ENCODE measurements around the gene CBX2.

Gene CBX2

DNA sequence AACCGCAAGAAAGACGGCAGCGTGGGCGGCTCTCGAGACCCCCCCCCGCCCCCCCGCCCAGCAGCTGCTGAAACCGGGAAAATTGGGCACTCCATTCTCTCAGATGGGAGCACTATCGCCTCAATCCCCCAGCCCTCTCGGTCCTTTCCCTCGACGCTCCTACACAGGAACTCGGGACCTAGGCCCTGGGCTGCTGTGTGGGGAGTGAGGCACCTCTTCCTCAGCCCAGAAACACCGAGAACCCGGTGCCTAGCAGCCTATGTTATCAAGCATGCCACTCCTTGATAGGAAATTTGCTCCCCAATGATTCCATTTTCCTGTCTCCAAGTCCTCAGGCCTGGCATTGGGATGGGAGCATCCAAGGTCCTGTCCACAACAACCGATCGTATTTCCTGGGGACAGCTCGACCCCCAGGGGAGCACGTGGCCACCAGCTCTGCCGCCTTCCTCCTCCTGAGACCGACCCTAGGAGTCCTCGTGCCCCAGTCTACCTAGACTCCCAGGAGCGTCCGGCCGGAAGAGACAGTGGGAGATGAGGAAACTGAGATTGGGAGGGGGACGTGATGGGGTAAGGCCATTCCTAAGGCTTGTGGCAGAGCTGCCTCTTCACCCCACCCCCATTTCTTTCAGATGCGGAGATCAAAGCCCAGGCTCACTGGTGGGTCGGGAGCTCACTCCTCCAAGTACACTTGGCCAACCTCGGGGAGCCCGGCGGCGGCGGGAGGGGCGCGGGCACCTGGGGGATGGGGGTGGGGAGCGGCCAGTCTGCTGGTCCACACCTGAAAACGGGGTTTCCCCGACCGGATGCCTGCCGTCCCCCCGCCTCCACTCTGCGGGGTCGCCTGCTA is 36.4 kb downstream of the CBX2 start:
- DNase-seq, result no peak

DNA sequence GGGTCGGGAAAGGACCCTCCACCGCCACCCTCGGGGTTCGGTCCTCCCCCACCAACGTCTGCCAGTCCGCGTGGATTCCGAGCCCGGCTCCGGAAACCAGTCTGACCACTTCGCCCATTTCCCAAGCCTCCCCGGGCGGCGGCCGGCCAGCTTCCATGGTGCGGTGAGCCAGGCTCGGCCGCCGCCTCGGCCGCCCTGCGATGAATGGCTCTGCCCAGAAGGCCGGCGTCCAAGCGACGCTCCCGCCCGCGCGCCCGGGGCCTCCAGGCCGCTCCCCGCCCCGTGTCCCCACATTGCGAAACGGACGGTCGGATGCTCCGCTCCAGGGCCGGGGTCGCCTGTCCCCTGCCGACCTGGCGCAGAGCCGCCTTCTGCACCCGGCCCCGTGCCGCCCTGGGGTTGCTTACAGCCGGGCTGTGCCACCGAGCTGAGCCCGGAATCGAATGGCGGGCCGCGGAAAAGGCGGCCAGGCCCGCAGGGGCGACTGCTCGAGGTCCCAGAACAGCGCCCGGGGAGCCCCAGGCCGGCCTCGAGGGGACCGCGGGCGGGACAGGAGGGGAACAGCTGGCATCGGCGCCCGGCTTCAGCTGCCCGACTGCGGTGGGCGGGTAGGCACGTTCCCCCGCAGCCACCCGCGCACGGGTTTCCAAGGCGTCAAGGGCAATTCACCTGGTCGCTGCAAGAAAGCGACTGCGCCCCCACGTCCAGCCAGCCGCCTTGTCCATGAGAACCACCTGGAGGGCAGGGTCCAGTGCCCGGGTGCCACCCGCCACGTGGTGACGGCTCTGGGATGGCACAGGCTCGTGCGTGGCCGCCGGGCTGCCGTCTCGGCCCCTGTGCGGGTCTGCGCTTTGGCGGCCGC is 37.3 kb downstream of the CBX2 start:
- DNase-seq, result no peak

DNA sequence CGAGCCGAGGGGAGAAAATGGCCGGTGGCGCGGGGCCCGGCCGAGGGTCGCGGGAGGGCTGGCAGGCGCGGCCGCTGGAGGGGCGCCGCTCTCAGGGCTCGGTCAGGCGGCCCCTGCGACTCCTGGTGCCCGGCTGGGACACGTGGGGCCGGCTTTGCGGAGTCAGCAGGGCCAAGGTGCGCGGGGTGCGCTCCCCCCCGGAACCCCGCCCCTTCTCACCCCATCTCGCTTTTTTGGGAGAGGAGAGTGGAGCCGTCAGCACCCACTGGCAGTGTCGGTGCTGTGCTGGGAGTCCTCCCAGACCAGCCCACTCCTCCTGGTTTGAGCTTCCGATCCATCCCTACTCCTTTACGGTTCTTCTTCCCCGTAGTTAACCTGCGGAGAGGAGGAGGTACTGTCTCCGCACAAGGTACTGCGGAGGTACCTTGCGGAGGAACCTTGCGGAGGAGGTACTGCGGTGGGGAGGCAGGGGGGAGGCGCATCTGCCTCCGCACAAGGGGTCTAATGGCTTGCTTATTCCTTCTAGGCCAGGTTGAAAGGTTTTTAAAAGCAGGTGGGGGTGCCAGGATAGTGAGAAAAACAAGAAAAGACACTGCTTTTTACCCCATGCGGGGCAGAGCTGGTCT is 38.0 kb downstream of the CBX2 start:
- DNase-seq, result no peak

DNA sequence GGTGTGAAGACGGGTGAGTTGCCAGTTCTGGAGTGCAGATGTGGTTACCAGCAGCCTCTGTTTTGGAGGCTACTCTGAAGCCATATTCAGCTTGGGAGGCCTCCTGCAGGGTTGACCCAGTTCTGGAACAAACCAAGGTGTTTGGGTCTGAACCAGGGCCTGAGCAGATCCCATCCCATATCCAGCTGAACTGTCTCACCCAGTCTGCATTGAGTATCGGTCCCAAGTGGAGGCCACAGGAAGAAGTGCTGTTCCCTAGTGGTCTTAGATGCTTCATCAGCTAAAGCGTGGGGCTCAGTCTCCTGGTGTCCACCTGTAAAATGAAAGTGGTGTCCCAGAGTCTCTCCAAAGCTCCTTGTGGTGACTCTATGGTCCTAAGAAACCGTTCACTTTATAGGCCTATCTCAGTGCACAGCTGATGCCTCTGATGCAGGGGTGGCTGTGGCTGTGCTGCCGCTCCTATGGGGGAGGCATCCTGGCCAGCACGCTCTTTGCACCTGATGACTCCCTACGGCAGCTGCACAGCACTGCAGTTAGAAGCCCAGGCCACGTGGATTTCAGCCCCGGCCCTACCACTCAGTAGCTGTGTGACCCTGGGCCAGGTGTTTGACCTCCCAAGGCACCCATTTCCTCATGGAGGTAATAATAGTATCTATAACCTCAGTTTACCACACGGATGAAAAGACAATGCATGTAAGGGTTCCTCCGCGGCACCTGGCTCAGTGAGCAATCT is 40.2 kb downstream of the CBX2 start:
- no peak for DNase-seq

DNA sequence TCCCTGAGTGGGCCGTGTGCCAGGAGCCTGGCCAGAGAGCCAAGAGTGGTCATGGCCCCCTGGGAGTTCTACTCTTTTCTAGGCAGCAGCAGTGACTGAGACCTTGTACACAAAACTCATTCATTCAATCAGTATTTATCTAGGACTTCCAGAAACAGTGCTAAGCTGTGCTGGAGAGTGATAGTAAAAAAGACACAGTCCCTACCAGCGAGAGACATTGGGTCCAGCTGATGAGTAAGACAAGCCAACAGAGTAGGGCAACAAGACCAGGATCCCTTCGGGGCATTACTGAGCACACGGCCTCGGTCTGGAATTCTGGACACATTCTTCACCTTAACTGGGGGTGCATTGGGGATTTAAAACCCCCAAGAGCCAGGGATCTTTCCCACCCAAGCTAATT is 41.1 kb downstream of the CBX2 start:
- DNase-seq, result no peak

DNA sequence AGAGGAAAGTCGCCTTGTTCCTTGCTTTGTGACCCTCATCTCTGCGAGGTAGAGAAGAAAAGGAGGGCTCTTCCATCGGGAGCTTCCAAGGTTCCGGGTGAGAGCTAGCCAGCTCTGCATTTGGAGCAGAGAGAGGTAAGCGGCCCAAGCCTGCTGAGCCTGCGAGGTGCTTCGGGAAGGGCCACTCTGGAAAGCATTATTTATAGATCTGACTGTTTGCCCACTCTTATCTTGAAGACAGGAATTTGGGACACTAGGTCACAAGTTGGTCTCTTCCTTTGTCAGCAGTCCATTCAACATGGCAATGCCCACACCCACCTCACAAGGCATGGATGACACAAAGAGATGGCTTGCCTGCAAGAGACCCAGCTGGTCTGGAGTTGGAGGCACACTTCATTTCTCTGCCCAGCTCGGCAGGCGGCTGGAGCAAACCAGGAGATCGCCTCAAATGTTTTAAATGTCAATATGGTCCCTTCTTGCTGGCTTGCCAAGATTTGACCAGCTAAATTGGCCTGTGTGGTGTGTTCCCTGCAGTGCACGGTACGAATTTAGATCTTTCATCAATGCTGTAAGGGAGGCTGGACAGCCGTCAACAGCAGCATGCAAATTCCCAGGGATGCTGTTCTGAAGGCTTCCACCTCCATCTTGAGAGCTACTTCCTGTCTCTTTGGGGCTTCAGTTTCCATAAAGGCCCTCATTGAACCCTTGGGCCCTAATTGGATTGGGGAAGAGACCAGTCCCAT is 41.8 kb downstream of the CBX2 start:
- DNase-seq, result no peak

DNA sequence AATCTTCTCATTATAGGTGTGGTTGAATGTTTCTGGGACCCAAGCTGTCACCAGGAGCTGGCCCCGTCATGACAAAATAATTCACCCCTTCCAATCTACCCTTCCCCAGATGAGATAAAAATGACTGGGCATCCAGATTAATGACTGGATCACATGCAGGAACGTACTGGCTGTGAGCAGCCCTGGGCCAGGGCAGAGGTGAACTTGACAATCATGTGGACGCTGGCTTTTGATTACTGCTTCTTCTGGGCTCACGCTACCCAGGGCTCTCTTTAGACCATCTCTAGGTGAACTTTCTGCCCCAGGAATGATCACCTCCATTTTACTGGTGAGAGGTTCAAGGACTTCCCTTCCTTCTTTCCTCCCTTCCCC is 43.0 kb downstream of the CBX2 start:
- no peak for DNase-seq

DNA sequence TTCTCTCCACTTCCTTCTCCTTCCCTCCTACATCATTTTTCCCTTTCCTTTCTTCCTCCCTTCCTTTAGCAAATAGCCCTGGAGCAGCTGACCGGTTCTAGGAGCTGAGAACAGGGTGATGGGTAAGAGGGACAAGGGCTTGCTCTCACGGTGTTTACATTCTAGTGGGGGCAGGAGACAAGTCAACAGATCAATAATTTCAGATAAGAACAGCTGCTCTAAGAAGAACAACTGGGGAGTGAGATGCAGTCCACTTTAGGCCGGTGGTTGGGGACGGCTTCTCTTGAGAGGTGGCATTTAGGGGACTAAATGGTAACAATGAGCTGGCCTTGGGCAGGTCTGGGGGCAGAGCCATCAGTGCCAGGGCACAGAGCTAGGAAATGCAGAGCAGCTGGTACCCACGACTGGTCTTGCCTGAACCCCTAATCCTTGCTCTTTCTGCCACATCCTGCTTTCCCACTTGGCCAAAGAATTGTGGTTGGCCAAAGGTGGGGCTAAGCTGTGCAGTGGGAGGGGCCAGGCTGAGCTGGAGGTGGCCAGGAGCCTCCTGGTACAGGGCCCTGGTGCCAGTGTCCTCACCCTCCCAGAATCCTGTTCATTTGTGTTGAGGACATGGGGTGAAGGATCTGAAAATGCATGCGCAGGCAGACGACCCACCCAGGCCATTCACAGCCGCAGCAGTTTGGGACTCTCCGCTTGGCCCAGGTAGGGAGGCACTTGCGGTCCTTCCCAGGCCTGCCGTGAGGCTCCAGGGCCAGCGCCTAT is 43.6 kb downstream of the CBX2 start:
- DNase-seq, result no peak

DNA sequence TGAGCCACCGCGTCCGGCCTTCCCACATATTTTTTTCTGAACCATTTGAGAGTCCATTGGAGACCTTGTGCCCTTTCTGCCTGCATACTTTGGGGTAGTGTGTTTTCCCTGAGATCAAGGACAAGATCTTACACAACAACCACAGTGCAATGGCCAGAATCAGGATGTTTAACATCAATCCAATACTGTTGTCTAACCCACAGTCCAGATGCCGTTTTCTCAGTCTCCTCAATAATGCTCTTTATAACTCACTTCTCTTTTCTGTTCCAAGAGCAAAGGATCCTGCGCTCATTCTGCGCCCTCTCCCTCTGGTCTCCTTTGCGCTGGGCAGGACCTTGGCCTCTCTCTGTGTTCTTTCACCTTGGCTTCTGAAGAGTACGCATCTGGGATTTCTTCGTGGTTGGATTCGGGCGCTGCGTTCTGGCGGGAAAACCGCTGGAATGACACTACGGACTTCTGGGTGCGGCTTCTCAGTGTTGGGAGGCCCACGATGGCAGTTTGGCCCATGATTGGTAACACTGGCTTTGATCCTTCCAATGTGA is 44.7 kb downstream of the CBX2 start:
- DNase-seq, result no peak

DNA sequence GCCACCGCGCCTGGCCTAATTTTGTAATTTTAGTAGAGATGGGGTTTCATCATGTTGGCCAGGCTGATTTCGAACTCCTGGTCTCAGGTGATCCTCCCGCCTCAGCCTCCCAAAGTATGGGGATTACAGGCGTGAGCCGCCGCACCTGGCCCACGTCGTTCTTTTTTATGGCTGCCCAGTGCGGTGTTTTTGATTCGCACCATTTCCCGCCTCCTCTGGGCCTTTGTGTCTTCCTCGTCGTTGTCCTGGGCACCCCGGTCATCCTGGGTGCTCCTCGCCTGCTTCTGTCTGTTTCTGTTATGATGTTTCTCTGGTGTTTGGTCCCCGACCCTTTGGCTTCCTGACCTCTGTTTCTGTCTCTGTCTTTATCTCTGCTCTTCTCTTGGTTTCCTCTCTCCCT is 46.3 kb downstream of the CBX2 start:
- DNase-seq, result no peak

DNA sequence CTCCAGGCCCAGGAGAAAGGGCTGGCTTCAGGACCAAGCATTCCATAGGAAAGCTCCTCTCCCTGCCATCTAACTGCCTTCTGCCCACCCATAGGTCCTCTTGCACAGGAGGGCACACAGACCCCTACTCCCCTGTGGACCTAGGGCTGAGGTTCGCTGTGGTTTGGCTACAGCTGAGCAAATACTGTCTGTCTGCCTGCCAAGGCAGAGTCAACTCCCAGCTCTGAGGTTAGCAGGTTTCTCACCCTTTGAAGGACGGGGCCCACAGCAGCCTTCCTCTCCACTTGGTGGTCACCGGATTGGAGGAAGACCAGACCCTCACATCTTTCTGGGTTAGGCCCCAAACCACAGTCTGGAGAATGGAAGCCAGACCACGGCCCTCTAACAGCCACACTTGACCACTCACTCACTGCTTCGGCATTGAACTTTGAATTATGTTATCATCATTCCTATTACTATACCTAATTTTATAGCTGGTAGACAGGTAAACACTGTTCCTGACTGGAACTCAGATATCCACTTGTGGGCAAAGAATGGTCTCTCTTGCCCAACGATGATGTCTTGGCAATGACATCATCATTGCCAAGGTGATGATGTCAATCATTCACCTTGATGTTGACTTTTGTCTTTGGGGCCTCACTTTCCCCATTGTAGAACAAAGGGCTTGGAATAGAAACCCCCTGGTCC is 47.1 kb downstream of the CBX2 start:
- DNase-seq, result no peak

DNA sequence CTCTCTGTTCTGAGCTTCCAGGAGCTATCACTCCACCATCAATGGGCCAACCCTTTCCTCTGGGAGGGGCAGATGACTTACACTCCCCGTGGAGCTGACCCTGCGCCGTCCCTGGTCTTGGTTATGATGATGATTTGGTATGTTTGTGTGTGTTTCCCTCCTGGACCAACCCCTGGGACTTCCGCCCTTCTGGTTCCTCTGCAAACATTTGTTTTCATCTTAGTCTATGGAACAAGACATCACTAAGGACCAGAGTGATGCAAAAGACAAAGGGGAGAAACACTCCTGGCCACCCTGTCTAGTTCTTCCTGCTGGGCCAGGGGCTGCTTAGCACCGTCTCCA is 47.6 kb downstream of the CBX2 start:
- no peak for DNase-seq

DNA sequence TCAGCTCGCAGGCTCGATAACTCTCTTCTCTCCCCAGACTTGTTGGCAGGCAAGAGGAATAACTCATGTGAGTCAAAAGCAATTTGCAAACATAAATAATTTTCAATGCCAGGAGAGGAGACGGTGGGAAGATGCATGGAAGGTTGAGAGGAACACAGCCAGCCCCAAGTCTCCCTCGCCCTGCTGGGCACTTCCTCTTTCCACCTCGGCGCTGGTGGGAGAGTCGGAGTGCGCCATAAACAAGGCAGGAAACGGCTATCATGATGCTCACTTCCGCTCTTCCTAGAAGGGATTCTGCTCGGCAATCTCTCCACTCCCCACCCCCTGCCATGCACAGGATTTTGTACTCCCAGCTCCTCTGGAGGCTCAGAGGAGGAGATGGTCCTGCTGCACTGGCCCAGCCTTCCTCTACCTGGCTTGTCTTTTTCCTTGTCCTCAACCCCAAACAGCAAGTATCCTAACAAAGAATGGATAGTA is 48.3 kb downstream of the CBX2 start:
- no peak for DNase-seq

DNA sequence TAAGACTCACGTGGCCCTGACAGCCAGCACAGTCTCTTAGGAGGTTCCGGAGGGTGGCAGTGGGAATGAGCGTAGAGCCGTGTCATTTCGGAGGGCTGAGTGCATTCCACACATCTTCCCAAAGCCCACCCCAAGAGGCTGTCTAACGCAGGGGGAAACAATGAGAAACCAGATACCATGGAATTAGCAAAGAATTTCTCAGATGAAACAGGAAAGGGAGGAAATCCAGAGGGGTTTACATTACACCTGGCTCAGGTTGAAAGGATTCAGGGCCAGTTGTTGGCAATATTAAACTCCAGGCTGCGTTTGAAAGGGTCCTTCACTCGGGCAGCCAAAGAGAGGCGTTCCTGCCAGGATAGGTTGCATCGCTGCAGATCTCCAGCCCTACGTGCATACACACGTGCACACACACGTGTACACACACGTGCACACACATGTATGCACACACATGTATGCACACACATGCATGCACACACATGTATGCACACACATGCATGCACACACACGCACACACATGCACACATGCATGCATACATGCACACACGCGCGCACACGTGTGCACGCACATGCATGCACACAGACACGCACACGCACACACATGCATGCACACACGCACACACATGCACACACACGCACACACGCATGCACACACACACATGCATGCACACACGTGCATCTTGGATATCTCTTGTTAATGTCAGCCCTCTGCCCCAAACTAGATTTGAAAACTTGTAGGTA is 49.1 kb downstream of the CBX2 start:
- DNase-seq, result no peak

DNA sequence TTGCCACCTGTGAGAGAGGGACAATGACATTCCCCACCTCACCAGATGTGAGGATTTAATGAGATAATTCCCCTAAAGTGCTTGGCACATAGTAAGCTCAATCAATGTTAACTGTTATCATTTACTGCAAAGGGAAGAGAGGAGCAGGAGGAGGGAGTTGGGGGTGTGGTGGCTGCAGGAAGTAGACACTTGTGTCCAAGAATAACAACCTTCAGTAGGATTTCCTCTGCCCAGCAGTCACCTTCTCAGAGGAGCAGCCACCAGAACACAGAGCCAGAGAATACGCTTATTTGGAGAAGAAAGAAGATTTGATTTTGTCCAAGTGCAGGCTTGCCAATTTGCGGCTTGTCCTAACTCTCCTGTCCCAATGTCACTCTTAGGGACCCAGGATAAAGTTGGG is 51.1 kb downstream of the CBX2 start:
- no peak for DNase-seq

DNA sequence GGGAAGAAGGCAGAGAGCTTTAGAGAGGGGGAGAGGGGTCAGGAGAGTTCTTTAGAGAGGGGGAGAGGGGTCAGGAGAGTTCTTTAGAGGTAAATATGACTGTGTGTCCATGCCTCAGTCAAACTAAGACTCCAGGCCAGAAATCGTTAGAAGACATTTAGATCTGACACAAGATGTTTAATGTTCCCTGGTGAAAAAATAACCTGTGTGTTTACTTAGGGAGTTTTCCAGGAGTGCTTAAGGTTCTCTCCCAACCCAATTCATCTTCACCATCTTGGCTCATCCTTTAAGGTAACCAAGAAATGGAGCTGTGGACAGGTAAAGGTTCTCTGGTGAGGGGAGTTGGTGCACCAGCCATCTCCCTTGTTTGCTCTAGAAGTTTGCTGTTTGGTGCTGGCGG is 51.5 kb downstream of the CBX2 start:
- no peak for DNase-seq

DNA sequence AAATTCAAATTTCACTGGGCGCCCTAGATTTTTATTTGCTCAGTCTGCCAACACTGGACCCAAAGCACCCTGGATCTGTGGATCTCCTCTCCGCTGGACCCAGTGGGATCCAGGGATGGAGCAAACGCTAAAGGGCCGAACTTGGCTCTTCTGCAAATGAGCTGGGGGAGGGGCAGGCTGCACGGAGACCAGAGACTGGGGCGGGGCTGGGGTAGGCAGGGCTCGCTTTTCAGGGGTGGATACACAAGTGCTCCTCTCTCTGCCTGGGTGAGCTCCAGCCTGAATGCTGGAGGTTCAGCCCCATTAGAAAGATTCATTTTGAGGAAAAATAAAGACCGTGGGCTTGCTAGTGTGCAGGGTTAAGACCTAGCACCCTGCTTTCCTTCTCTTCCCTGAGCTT is 52.4 kb downstream of the CBX2 start:
- DNase-seq, result no peak

DNA sequence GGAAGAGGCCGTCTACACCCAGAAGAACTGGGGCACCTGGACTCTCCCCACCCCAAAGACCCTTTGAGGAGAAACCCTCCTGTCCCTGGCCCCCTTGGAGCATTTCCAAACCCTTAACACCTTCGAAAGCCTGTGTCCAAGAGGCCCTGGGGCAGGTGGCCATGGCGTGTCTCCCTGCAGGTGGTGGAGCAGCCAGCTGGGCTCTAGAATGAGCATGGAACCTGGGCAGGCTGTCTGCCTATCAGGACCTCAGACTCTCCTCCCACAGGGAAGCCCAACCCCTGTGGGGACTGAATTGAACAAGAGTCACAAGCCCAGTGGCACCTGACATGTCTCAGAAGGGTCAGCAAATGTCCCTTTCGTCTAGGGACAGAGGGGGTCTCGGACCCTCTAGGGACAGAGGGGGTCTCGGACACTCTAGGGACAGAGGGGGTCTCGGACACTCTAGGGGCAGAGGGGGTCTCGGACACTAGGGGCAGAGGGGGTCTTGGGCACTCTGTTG is 52.9 kb downstream of the CBX2 start:
- no peak for DNase-seq
